MM.1S (cell line): ENCODE measurements around the gene IPO5.

Experiments used
- EZH2 ChIP-seq: fragments of 300-600 bp; sonication (generic); optimal IDR thresholded peaks from 2 replicates; pipeline ENCODE3; 2017; ENCODE audit warnings: low read depth, mild to moderate bottlenecking, antibody characterized with exemption, low read length, mixed read lengths
- EZH2phosphoT487 ChIP-seq: fragments of 300-600 bp; sonication (generic); IDR thresholded peaks from 2 replicates; pipeline ENCODE4 v1.6.1; 2018; ENCODE audit warnings: antibody characterized with exemption, low read length
- TF ChIP-seq, protein P1 (sequence below): fragments of 300-600 bp; sonication (generic); IDR thresholded peaks from 2 replicates; pipeline ENCODE4 v1.5.1; 2016; ENCODE audit warnings: antibody characterized with exemption, low read length, mixed read lengths

DNA sequence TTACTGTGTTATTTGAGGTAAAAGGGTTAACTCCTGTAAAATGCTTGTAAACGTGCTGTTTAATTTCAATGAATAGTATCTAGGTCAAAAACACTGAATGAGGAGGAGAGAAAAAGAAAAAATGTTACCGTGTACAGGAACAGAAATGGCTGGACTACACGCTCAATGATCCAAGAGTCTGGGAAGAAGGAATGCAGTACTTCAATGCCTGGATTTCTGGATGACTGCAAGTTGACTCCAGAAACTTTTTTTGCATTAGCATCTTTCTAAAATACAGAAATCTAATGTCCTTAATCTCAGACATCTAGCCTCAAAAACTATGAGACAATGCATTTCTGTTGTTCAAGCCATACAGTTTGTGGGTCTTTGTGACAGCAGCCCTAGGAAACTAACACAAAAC lies 17.4 kb upstream of the IPO5 start:
- TF ChIP-seq EZH2phosphoT487, result no peak
- TF ChIP-seq, protein P1, sequence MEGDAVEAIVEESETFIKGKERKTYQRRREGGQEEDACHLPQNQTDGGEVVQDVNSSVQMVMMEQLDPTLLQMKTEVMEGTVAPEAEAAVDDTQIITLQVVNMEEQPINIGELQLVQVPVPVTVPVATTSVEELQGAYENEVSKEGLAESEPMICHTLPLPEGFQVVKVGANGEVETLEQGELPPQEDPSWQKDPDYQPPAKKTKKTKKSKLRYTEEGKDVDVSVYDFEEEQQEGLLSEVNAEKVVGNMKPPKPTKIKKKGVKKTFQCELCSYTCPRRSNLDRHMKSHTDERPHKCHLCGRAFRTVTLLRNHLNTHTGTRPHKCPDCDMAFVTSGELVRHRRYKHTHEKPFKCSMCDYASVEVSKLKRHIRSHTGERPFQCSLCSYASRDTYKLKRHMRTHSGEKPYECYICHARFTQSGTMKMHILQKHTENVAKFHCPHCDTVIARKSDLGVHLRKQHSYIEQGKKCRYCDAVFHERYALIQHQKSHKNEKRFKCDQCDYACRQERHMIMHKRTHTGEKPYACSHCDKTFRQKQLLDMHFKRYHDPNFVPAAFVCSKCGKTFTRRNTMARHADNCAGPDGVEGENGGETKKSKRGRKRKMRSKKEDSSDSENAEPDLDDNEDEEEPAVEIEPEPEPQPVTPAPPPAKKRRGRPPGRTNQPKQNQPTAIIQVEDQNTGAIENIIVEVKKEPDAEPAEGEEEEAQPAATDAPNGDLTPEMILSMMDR, result no peak
- no peak for TF ChIP-seq EZH2
